ENCODE data around the gene CNTNAP5. TPM values are rescaled to one million over a fixed set of nuclear protein-coding genes. Genes with fewer than 3 reads are reported as not detected.

The CNTNAP5 gene
- total and polyA plus RNA-seq, 2 of the 13 experiments (the other 11 are each of a cell fraction or from before 2014, with no cell fraction given): not detected

DNA sequence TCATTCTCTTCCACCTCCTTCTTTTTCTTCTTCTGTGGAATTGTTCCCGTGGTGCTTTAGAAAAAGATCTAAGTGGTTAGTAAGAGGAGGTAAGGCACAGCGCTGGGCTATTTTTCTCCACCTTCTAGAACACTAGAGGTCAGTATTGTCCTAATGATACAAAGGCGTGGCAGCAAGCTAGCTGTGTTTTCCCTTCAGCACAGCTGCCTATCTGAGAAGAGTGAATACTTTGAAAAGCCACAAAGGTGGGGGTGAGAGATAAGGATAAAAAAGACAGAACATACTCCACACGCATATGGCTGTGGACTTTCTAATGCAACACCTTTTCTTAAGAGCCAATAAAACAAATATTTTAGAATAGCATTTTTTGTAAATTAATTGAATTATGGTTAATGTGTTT is 2.1 kb downstream of the CNTNAP5 start (continued):
- TF ChIP-seq, protein P1, sequence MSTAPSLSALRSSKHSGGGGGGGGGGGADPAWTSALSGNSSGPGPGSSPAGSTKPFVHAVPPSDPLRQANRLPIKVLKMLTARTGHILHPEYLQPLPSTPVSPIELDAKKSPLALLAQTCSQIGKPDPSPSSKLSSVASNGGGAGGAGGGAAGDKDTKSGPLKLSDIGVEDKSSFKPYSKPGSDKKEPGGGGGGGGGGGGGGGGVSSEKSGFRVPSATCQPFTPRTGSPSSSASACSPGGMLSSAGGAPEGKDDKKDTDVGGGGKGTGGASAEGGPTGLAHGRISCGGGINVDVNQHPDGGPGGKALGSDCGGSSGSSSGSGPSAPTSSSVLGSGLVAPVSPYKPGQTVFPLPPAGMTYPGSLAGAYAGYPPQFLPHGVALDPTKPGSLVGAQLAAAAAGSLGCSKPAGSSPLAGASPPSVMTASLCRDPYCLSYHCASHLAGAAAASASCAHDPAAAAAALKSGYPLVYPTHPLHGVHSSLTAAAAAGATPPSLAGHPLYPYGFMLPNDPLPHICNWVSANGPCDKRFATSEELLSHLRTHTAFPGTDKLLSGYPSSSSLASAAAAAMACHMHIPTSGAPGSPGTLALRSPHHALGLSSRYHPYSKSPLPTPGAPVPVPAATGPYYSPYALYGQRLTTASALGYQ (CRISPR knock-in tag; IDR thresholded peaks at IDR 0.05): no peak
- TF ChIP-seq RAD21 (CRISPR knock-in tag; IDR thresholded peaks at IDR 0.05): peak; percentile 61

DNA sequence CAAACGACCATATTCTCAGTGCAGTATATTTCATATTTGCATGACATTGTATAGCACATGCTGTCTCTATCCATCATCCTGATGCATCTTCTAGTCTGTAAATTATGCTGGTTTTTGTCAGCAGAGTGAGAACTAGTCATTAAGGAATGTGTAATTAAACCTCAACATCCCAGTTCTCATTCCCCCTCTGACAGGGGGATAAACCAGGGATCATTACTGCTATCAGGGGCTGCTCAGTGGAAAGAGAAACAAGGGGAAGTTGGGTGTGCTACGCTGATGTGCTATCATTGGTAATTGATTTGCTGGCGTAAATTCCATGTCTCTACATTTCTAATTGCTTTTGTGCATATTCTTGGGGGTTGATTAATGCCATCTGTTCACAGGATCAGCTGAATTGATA is 7.7 kb downstream of the CNTNAP5 start:
- H3K36me3 ChIP-seq (replicated peaks in 1 of 2; ENCODE audit: control insufficient read depth in 1 of 2, insufficient read depth in 2 of 2, low read length in 2 of 2): no peaks in the 10 kb centered on the region
- no peak overlapping the region for H3K27ac ChIP-seq (ENCODE audit: extremely low read length, insufficient read depth, low read length)
- no peaks in the 10 kb centered on the region for H3K9me3 ChIP-seq (ENCODE audit: low read length)
- ChIA-PET CTCF (ENCODE audit: low intra/inter-chr PET ratio, low total read pairs) (no interaction called here), POLR2A (no interaction called here)
- FAIRE-seq (no peak), DNase-seq (ENCODE audit: low spot score) (no peak), ATAC-seq (no peak)
- H3K79me2 ChIP-seq (ENCODE audit: insufficient read depth, low read length): no peaks in the 10 kb centered on the region
- H4K20me1 ChIP-seq (ENCODE audit: insufficient read depth, low read length): no peaks in the 10 kb centered on the region
- intact Hi-C loops (cut with micrococcal nuclease; ENCODE audit: unreplicated experiment): no loop called here
- H3K4me3 ChIP-seq (replicated peaks in 1 of 3; ENCODE audit: insufficient read depth in 1 of 3, low read depth in 2 of 3, low read length in 3 of 3): no peak overlapping the region
- H3K4me1 ChIP-seq (ENCODE audit: insufficient read depth, low read length): no peaks in the 10 kb centered on the region
- H3K9ac ChIP-seq (ENCODE audit: insufficient read depth, low read depth, low read length): no peak overlapping the region
- in situ Hi-C loops (cut with HindIII; ENCODE audit: extremely low pct_ligation_motif_present, low pct_unique_long_range_greater_than_20kb): no loop called here
- WGBS (ENCODE audit: low lambda C conversion rate): 2% methylated on average over 3 of the region's 3 CpGs
- BruUV-seq (replicated peaks): no TSS peak
- no peak overlapping the region for H3K4me2 ChIP-seq (ENCODE audit: low read depth, low read length)
- H3K27me3 ChIP-seq (ENCODE audit: control insufficient read depth in 1 of 2, insufficient read depth in 2 of 2, low read length in 2 of 2): no peaks in the 10 kb centered on the region
- H2AFZ ChIP-seq (ENCODE audit: low read length): no peak overlapping the region
- TF ChIP-seq, protein P2, sequence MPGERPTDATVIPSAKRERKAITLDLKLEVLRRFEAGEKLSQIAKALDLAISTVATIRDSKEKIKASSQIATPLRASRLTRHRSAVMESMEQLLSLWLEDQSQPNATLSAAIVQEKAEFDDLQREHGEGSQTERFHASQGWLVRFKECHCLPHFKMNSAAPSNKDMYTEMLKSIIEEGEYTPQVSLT (CRISPR knock-in tag; IDR thresholded peaks at IDR 0.05; ENCODE audit: borderline replicate concordance, low read depth): no peak
- no peak for TF ChIP-seq ZNF569 (CRISPR knock-in tag; IDR thresholded peaks at IDR 0.05; ENCODE audit: borderline replicate concordance)
- TF ChIP-seq HDAC2 (CRISPR knock-in tag; IDR thresholded peaks at IDR 0.05): no peak
- TF ChIP-seq MLLT10 (CRISPR knock-in tag; IDR thresholded peaks at IDR 0.05): no peak
- no peak for TF ChIP-seq CC2D1A (CRISPR knock-in tag; IDR thresholded peaks at IDR 0.05)
- TF ChIP-seq, protein P3, sequence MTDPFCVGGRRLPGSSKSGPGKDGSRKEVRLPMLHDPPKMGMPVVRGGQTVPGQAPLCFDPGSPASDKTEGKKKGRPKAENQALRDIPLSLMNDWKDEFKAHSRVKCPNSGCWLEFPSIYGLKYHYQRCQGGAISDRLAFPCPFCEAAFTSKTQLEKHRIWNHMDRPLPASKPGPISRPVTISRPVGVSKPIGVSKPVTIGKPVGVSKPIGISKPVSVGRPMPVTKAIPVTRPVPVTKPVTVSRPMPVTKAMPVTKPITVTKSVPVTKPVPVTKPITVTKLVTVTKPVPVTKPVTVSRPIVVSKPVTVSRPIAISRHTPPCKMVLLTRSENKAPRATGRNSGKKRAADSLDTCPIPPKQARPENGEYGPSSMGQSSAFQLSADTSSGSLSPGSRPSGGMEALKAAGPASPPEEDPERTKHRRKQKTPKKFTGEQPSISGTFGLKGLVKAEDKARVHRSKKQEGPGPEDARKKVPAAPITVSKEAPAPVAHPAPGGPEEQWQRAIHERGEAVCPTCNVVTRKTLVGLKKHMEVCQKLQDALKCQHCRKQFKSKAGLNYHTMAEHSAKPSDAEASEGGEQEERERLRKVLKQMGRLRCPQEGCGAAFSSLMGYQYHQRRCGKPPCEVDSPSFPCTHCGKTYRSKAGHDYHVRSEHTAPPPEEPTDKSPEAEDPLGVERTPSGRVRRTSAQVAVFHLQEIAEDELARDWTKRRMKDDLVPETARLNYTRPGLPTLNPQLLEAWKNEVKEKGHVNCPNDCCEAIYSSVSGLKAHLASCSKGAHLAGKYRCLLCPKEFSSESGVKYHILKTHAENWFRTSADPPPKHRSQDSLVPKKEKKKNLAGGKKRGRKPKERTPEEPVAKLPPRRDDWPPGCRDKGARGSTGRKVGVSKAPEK (CRISPR knock-in tag; IDR thresholded peaks at IDR 0.05; ENCODE audit: borderline replicate concordance): no peak
- TF ChIP-seq, protein P4, sequence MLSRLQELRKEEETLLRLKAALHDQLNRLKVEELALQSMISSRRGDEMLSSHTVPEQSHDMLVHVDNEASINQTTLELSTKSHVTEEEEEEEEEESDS (CRISPR knock-in tag; IDR thresholded peaks at IDR 0.05; ENCODE audit: borderline replicate concordance): no peak
- TF ChIP-seq, protein P5, sequence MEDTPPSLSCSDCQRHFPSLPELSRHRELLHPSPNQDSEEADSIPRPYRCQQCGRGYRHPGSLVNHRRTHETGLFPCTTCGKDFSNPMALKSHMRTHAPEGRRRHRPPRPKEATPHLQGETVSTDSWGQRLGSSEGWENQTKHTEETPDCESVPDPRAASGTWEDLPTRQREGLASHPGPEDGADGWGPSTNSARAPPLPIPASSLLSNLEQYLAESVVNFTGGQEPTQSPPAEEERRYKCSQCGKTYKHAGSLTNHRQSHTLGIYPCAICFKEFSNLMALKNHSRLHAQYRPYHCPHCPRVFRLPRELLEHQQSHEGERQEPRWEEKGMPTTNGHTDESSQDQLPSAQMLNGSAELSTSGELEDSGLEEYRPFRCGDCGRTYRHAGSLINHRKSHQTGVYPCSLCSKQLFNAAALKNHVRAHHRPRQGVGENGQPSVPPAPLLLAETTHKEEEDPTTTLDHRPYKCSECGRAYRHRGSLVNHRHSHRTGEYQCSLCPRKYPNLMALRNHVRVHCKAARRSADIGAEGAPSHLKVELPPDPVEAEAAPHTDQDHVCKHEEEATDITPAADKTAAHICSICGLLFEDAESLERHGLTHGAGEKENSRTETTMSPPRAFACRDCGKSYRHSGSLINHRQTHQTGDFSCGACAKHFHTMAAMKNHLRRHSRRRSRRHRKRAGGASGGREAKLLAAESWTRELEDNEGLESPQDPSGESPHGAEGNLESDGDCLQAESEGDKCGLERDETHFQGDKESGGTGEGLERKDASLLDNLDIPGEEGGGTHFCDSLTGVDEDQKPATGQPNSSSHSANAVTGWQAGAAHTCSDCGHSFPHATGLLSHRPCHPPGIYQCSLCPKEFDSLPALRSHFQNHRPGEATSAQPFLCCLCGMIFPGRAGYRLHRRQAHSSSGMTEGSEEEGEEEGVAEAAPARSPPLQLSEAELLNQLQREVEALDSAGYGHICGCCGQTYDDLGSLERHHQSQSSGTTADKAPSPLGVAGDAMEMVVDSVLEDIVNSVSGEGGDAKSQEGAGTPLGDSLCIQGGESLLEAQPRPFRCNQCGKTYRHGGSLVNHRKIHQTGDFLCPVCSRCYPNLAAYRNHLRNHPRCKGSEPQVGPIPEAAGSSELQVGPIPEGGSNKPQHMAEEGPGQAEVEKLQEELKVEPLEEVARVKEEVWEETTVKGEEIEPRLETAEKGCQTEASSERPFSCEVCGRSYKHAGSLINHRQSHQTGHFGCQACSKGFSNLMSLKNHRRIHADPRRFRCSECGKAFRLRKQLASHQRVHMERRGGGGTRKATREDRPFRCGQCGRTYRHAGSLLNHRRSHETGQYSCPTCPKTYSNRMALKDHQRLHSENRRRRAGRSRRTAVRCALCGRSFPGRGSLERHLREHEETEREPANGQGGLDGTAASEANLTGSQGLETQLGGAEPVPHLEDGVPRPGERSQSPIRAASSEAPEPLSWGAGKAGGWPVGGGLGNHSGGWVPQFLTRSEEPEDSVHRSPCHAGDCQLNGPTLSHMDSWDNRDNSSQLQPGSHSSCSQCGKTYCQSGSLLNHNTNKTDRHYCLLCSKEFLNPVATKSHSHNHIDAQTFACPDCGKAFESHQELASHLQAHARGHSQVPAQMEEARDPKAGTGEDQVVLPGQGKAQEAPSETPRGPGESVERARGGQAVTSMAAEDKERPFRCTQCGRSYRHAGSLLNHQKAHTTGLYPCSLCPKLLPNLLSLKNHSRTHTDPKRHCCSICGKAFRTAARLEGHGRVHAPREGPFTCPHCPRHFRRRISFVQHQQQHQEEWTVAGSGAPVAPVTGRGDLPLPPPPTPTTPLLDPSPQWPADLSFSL (CRISPR knock-in tag; IDR thresholded peaks at IDR 0.05): no peak
- no peak for TF ChIP-seq PAWR (CRISPR knock-in tag; IDR thresholded peaks at IDR 0.05; ENCODE audit: borderline replicate concordance)
- TF ChIP-seq ZNF761 (CRISPR knock-in tag; conservative IDR thresholded peaks at IDR 0.05): no peak
